ENCODE results near the gene SLC26A11.

- TF ChIP-seq FOXM1 (IDR thresholded peaks at IDR 0.05; ENCODE audit: borderline replicate concordance) (no peak), BHLHE40 (IDR thresholded peaks at IDR 0.05; ENCODE audit: borderline replicate concordance) (no peak), FOXK2 (IDR thresholded peaks at IDR 0.05) (no peak), FOXA1 (IDR thresholded peaks at IDR 0.05) (no peak), SP1 (IDR thresholded peaks at IDR 0.05) (no peak), NFRKB (IDR thresholded peaks at IDR 0.05) (no peak), L3MBTL2 (conservative IDR thresholded peaks at IDR 0.05) (no peak), ELF4 (IDR thresholded peaks at IDR 0.05) (no peak), LEF1 (IDR thresholded peaks at IDR 0.05; ENCODE audit: borderline replicate concordance) (no peak)
These were observed 8.8 kb downstream of the SLC26A11 start for GRCh38 chr17:80229011-80229410.

All from HEK293T (cell line).